GM19351 (cell line): ENCODE data around the gene SLC24A4.

Experiments
- ATAC-seq: cut with Tn5 transposase; IDR thresholded peaks from one replicate; pipeline ENCODE4 v1.9.1; 2021; ENCODE audit warnings: mild to moderate bottlenecking, moderate library complexity; ENCODE audit not compliant: unreplicated experiment

The SLC24A4 gene

DNA sequence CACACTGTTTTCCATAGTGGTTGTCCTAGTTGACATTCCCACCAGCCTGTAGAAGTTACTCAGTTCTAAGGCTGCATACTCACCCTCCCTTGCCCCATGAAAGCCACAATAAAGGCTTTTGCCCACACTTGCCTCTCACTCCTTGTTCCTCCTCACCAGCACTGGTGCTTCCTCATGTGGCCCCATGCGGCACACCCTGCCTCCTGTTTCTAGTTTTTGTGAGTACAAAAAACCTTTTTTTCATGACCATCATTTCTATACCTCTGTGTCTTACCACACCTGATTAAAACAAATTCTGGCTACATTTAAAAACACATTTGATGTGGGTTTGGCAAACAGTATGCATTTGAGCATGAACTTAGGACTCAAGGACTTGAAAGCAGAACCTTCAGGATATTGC lies 149.9 kb downstream of the SLC24A4 start:
- no peak for ATAC-seq

DNA sequence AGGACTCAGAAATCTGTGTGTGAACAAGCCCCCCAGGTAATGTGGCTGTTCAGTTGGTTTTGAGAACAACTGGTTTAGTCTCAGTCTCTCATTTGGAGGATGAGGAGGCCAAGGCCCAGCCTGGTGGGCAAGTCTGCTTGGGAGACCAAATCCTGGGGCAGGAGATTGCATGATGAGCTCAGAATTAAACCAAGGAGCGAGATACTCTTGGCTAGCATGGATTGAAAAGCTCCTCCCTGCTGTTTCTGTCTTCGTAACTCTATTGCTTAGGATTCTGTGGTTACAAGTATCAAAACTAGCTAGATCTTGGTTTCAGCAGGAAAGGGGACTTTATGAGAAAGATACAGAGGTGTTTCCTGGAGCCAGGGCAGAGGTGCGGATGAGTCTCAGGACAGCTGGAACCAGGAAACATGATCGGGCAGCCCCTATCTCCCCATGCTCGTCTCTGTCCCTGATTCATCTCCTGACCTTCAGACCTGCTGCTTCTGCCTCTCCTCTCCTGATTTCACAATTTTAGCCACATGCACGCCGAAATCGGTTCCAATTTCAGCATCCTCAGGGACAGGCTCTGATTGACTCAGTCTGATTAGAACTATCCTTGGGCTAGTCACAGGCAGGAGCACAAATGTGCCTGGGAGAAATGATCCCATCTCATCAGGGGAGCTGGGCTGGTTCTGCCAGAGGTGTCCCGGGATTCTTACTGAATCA lies 150.4 kb downstream of the SLC24A4 start:
- ATAC-seq: no peak

DNA sequence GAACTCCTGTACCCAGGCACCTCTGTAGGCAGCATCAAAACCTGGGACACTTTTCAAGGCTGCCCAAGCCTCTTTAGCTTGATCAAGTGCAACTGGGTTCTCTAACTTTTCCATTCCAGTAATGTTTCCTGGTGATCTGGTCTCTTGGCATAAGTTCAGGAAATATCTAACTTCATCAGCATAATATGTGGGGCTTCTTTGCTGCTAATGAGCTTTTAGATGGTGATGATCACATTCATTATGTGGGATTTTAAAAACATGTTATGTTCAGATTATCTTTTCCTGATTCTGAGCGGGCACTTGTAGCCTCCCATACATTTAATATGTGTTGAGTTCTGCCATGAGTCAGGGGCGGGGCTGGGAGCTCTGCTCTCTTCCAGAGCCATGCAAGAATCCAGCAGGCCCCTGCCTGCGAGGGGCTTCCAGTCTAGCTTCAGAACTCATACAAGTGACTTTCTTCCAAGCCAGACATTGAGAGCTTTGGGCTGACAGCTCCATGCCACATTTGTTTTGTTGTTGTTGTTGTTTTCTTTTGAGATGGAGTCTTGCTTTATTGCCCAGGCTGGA lies 151.1 kb downstream of the SLC24A4 start:
- ATAC-seq: no peak

DNA sequence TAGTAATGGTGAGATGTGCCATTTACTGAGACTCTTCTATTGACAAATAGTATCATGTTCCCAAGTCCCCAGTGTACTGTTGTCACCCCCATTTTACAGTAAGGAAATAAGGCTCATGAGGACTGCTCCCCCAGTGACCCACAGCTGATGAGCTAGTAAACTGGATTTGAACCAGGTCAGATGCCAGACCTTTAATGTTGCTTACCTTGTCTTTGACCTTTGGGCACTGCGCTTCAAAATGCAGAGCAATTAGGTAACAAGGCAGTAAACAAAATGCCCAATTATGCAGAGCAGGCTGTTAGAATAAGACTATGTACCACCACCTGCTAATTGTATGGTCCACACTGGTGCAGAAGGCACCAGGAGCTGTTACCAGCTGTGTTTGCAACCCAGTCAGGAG lies 152.1 kb downstream of the SLC24A4 start:
- no peak for ATAC-seq

DNA sequence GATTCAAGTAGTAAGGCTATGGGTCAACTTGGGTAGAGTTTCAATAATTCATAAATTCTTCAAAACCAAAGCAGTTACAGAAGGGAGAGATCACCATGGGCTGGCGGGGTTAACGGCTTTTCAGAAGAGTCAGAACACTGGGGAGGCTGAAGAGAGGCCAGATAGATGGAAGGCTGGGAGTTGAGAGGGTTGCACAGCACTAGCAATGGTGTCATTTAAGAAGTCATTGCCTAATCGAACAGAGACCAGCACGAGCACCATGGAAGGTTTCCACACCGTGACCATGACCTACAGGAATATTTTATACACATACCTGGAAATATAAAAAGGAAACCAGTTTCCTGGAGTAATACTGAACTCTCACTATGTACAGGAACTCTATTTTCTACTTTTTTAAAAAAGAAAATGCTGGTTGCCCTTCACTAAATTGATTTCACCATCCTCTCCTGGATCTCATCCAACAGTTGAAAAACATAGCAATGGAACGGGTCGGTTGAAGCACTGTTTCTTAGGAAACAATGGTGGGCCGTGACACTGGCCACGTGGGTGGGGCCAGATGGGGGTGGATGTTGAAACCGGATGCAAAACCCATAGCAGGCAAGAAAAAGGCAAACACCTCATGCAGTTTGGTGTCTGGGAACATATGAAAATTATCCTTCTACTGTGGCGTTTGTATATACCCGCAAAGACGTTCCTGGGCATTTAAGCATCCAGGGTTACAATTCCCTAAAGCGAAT lies 152.7 kb downstream of the SLC24A4 start:
- ATAC-seq: no peak

DNA sequence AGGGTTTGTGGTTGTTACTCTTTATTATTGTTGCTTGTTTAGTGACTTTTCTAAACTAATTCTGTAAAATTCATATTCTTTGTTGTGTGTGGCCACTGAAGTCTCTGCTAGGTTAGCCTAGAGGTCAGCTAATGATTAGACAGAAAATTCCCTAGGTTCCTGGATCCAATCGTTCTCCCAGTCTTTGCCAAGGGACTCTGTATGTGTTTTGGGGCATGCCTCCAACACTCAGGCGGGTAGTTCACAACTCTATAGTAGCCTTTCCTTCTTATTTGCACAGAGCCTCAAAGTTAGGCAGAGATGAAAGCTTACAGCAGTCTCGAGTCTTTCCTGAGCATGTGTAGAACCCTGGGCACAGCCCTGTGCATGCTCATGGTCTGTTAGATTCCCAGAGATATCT lies 157.9 kb downstream of the SLC24A4 start:
- no peak for ATAC-seq

DNA sequence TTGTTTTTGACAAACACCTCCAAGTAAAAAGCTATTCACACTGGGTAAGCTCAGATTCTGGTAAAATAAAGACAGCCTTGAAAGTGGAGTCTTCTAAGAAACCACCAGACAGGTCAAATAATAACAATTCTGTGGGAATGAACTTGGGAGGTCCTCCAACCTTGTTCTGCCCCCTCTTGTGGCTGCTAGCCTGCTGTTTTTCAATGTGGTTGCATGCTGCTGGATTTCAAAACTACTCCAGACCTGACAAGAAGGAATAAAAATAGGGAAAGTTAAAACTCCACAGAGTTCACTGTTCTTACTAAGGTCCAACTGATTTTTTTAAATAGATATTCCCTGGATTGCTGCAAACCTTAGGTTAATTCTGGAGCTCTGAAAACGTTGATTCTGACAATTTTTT lies 158.4 kb downstream of the SLC24A4 start:
- no peak for ATAC-seq

DNA sequence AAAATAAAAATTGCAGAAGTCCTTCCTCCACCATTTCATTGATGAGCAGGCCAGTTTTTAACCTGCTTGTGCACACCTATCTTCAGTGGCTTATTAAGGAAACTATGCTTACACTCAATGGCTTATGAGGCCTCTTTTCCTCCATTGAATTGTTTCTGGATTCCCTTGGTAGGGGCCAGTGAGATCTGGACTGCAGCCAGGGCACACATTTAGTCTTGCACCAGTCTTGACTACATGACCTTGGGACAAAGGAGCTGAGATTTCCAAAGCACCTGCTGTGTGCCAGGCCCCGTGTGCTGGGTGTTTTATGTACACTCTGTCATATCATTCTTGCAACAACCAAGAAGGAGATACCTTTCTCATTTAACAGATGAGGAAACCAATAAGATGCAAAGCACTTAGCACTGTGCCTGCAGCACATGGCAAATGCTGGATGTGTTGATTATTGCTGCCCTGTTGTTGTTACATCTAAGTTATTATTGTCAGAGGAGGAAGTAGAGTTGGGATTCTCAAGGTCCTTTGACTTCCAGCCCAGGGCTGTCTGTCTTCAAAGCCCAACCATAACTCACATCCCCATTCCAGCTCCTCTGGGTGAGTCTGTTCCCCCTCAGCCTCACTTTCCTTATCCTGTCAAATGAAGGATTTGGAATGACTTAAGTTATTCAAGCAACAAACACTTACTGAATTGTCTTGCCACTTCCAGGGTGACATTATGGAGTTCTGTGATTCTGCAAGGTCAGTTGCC lies 159.0 kb downstream of the SLC24A4 start:
- no peak for ATAC-seq

DNA sequence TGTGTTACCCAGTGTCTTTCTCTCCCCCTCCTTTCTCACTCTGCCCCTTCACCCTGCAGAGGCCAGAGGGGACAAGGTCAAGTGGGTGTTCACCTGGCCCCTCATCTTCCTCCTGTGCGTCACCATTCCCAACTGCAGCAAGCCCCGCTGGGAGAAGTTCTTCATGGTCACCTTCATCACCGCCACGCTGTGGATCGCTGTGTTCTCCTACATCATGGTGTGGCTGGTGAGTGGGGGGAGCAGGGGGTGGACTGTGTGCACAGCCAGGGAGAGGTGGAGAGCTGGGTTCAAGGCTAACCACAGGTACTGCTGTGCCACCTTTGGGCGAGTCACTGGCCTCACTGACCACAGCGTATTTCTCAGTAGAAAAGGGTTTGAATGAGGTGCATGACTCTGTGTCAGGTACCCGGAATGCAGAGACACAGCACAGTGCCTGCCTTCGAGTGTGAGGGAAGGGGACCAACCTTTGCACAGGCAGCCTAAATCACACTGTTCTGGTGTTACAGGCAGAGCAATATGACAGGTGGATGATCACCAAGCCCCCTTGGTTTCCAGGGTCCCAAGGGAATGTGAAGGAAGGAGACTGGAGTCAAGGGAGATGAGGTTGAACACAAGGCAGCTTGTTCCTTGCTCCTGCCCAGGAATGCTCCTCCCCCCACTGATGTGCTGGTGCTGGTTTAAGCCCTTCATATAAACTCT lies 159.8 kb downstream of the SLC24A4 start:
- ATAC-seq: no peak

DNA sequence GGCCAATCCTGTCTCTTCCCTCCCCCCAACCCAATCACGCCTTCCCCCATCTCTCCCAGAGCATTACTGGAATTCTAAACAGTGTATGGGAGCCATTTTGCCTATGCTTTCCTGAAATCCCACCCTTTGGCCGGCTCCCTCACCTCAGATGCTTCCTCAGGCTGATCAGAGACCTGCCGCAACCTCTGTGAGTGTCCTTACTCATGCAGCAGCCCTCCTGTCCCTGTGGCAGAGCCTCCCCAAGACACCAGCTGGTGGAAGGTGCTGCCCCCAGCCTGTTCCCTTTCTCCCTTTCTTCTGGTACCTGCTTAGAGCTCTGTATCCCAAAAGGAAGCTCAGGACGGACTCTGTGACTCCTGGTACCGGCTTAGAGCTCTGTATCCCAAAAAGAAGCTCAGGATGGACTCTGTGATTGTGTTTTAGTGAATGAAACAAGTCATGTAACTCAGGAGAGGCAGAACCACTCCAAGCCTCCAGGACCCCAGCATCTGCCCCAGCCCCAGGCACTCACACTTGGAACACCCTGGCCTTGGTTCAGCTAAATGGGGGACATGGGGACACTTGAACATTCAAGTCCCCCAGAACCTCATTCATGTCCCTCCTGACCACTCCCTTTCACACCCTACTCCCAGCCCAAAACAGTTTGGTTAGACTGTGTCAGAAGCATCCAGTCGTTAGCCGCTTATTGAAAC lies 161.3 kb downstream of the SLC24A4 start:
- no peak for ATAC-seq

DNA sequence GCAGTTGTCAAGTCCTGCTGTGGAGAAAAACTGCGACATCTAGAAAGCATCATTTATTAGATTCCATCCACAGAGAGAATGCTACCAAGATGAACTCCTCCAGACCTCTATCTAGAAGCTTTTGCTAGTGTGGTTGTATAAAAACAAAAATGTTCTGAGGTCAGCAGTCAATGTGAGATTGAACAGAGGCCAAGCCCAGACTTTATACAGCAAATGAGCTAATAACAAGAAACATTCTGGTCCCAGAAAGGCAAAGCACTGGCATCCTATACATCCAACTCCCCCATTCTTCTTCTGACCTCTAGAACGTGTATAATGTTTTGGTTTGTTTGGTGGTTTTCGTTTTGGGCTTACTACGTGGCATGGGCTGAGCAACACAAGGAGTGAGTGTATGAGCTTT lies 163.9 kb downstream of the SLC24A4 start:
- ATAC-seq: no peak

DNA sequence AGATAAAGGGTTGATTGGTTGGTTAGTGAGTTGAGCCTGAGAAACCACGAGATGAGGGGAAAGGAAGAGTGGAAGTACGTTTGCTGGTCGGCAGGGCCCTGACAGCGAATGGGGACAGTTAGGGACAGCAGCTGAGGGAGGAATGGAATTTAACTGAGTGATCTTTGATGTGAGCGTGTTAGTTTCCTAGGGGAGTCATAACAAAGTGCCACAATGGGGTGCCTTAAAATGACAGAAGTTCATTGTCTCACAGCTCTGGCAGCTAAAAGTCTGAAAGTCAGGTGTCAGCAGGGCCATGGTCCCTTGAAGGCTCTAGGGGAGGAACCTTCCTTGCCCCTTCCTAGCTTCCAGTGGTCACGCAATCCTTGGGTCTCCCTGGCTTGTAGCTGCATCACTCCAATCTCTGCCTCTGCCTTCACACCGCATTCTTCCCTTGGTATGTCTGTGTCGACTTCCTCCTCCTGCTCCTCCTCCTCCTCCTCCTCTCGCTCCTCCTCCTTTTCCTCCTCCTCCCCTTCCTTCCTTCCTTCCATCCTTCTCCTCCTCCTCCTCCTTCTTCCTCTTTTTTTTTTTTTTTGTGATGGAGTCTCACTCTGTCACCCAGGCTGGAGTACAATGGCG lies 164.7 kb downstream of the SLC24A4 start:
- no peak for ATAC-seq

DNA sequence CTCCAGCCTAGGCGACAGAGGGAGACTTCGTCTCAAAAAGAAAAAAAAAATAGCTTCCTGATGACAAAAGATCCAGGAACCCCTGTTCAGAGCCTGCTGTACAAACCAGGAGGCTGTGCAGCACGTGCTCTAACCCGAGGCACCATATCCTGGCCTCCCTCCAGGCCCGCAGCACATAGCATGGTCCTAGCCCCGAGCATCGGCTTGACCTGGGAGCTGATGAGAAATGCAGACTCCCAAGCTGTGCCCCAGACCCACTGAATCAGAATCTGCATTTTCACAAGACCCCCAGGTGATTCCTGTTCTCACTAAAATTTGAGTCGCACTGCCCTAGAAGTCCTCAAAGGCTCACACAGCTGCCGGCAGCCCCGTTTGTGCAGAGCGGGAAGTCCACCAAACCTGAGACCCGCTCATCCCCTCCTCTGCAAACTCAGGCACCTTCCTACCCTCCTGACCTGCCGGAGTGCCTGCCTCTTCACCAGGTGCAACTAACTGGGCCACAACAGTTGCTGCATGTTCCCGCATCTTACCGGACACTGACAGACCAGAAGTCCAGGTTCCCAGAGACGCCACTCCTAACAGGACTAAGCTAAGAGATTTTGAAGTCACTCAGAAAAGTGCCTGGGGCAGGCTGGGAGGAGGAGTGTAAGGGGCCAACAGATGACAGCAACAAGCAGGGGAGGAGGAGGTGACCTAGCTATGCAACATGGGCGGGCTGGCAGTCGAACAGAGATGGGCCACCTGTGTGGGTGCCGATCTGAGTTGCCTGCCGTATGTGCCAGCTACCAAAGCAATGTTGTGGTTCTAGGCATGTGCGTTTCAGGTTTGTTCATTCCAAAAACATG lies 166.7 kb downstream of the SLC24A4 start:
- ATAC-seq: no peak

DNA sequence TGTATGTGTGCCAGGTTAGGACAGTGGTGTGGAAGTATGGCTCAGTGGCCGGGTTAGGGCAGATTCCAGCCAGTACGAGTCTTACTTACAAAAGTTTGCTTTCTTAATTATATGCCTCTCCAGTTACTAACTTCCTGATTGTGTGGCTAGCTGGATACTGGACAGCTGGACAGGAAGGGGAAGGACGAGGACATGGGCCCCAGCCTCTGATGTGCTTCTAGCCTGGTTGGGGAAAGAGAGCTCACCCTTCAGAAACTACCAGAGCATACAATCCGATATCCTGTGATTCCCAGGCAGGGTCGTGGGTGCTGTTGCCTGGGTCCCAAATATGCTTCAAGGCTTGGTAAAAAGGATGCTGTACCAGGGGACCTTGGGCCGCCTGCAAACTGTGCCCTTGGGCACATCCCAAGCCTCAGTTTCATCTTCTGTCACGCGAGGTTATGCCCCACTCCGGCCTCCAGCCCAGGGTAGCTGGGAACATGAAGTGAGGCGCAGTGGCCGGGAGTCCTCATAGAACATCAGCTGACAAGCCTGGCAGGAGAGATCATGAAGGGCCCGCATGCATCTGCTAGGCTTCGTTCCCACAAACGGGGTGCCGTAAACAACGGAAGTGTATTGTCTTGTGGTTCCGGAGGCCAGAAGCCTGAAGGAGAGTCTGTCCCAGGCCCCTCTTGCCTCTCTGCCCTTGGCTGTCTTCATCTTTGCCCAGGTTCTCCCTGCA lies 167.4 kb downstream of the SLC24A4 start:
- ATAC-seq: no peak

DNA sequence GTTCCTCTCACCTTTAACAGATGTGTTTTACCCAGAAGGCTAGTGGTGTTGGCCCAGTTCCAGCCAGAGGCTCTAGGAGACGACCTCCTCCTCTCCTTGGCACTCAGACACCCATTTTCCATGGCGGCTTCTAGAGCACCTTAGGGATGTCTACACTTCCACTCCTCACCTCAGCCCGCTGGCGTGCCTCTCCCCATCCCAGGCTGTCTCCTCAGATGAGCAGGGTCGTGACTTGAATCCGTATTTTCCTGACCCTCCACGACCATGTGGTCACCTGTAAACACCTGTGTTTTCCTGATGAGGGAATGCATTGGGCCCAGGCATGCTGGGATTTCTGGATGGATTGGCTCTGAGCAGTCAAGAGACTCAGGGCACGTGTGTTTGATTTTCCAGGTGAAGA lies 168.8 kb downstream of the SLC24A4 start:
- no peak for ATAC-seq

DNA sequence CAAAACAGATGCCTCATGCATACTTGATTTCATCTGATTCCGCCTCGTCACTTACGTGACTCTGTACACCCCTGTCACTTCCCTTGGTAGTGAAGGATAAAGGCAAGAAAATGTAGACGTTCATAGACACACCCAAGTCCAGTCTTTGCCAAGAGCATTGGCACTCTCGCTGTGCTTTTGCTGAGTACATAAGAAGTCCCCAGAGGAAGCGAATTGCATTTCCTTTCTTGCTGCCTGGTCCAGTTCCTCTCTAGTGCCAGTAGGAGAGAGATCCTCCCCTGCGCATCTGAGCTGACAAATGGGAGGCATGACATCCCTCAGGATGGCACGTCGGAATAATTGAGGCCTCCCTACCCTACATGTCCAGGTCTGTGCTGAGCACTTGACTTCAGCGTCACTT lies 169.3 kb downstream of the SLC24A4 start:
- ATAC-seq: no peak

DNA sequence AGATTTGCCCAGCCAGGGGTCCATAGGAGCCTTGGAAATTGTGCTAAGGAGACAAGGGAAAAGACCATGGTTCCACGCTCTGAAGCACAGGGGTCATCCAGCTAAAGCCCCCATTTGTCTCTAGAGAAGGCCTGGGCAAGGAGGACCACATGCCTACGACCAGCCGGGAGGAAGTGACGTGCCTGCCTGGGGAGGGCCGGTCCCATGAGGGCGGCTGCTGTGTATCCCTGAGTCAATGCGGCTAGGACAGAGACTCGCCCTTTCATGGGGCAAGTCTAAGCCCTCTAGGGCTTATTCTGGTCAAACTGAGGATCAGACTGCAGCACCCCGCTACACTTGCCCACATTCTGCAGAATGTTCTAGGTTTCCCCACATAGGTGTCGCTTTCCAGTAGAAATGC lies 170.1 kb downstream of the SLC24A4 start:
- no peak for ATAC-seq

DNA sequence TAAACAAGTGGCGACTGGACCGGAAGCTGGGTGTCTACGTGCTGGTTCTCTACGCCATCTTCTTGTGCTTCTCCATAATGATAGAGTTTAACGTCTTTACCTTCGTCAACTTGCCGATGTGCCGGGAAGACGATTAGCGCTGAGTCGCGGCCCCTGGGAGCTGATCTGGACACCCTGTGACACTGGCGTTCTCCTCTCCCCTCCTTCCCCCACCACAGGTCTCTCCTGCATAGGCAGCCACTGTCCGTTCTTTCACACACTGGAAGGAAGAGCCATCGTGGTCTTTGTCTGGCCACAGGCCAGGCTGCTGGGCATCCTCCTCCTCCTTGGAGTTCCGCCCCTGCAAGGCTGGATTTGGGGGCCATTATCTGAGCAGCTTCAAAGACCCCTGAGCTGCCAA lies 170.5 kb downstream of the SLC24A4 start:
- no peak for ATAC-seq
